ENCODE measurements around the gene NAALAD2. TPM values are rescaled to one million over a fixed set of nuclear protein-coding genes. Genes with fewer than 3 reads are reported as not detected.

NAALAD2 gene
- total RNA-seq, 6 experiments from 2014 or later: 0.13 to 1.4 (median 0.38) TPM

GRCh38 chr11:90168571-90168970 is 34.1 kb downstream of the NAALAD2 start:
- 63% methylated on average over 3 of the region's 3 CpGs for WGBS (ENCODE audit: insufficient coverage, low coverage, low lambda C conversion rate, missing lambda C conversion rate)
- ATAC-seq: no peak
- TF ChIP-seq POLR2A (IDR thresholded peaks at IDR 0.05) (no peak), CTCF (IDR thresholded peaks at IDR 0.05) (no peak)

GRCh38 chr11:90171359-90171758 is 36.9 kb downstream of the NAALAD2 start:
- Histone ChIP-seq H3K36me3 (no peaks in the 10 kb centered on the region), H3K4me1 (no peaks in the 10 kb centered on the region), H3K9me3 (no peaks in the 10 kb centered on the region), H3K27me3 (no peaks in the 10 kb centered on the region), H3K4me3 (no peak overlapping the region), H3K27ac (no peak overlapping the region)
- no peak for TF ChIP-seq CTCF (IDR thresholded peaks at IDR 0.05)
- TF ChIP-seq POLR2A (IDR thresholded peaks at IDR 0.05): no peak
- intact Hi-C loops (cut with DNase I): no loop called here
- no peak for ATAC-seq
- DNase-seq: no peak

More at GRCh38 chr11:90168571-90168970, 34.1 kb downstream of the NAALAD2 start:
- intact Hi-C loops (cut with DNase I): no loop called here
- Histone ChIP-seq H3K27me3 (no peaks in the 10 kb centered on the region), H3K9me3 (no peaks in the 10 kb centered on the region), H3K4me1 (no peaks in the 10 kb centered on the region), H3K4me3 (no peak overlapping the region), H3K36me3 (no peaks in the 10 kb centered on the region), H3K27ac (no peak overlapping the region)
- DNase-seq: no peak

- 100% methylated on average over 1 of the region's 1 CpG for WGBS (ENCODE audit: insufficient coverage, low coverage, low lambda C conversion rate, missing lambda C conversion rate)
- no peak overlapping the region for H3K4me3 ChIP-seq
- H3K27ac ChIP-seq: no peak overlapping the region
- H3K4me1 ChIP-seq: no peaks in the 10 kb centered on the region
- no peaks in the 10 kb centered on the region for H3K36me3 ChIP-seq
- H3K27me3 ChIP-seq: no peaks in the 10 kb centered on the region
- ATAC-seq (no peak), DNase-seq (no peak)
- intact Hi-C loops (cut with DNase I): no loop called here
- TF ChIP-seq CTCF (IDR thresholded peaks at IDR 0.05): no peak
- no peaks in the 10 kb centered on the region for H3K9me3 ChIP-seq
Observed at GRCh38 chr11:90176069-90176468, 41.6 kb downstream of the NAALAD2 start.

GRCh38 chr11:90178751-90179150 is 44.3 kb downstream of the NAALAD2 start:
- WGBS (ENCODE audit: insufficient coverage, low coverage, low lambda C conversion rate, missing lambda C conversion rate): 74% methylated on average over 2 of the region's 2 CpGs
- no peaks in the 10 kb centered on the region for H3K27me3 ChIP-seq
- intact Hi-C loops (cut with DNase I): no loop called here
- H3K27ac ChIP-seq: no peak overlapping the region
- no peaks in the 10 kb centered on the region for H3K36me3 ChIP-seq
- ATAC-seq (no peak), DNase-seq (no peak)
- no peaks in the 10 kb centered on the region for H3K4me1 ChIP-seq
- TF ChIP-seq CTCF (IDR thresholded peaks at IDR 0.05): no peak
- TF ChIP-seq POLR2A (IDR thresholded peaks at IDR 0.05): no peak
- H3K9me3 ChIP-seq: no peaks in the 10 kb centered on the region
- no peak overlapping the region for H3K4me3 ChIP-seq

GRCh38 chr11:90179923-90180322 is 45.5 kb downstream of the NAALAD2 start:
- no peaks in the 10 kb centered on the region for H3K4me1 ChIP-seq
- DNase-seq (no peak), ATAC-seq (no peak)
- WGBS (ENCODE audit: insufficient coverage, low coverage, low lambda C conversion rate, missing lambda C conversion rate): 48% methylated on average over 2 of the region's 2 CpGs
- intact Hi-C loops (cut with DNase I): no loop called here
- H3K4me3 ChIP-seq: no peak overlapping the region
- no peaks in the 10 kb centered on the region for H3K27me3 ChIP-seq
- no peak overlapping the region for H3K27ac ChIP-seq
- TF ChIP-seq CTCF (IDR thresholded peaks at IDR 0.05): no peak
- H3K36me3 ChIP-seq: no peaks in the 10 kb centered on the region
- H3K9me3 ChIP-seq: no peaks in the 10 kb centered on the region
